Stomach (tissue), 4 donors: ENCODE data around the gene CTNNA3.

Source experiments
- CTCF ChIP-seq, 7 experiments: fragments of 450-650 bp in 4 of 7; fragments of 200-600 bp in 3 of 7; sonication (generic) in 3 of 7; IDR thresholded peaks; one replicate each; pipeline ENCODE4 v1.5.1; 2016 to 2019; ENCODE audit warnings: antibody characterized with exemption in 7 of 7, control low read depth in 2 of 7, mild to moderate bottlenecking in 1 of 7
- EP300 ChIP-seq: sonication (generic); formaldehyde crosslinking; IDR thresholded peaks from one replicate; pipeline ENCODE4 v1.6.1; 2017; ENCODE audit warnings: antibody characterized with exemption
- POLR2A ChIP-seq, 4 donors: fragments of 450-650 bp; IDR thresholded peaks; one replicate each; pipeline ENCODE4 v1.6.1; 2016; ENCODE audit warnings: antibody characterized with exemption in 4 of 4, control low read depth in 2 of 4, mild to moderate bottlenecking in 1 of 4, moderate library complexity in 1 of 4
- POLR2AphosphoS5 ChIP-seq, 3 donors: sonication (generic); formaldehyde crosslinking; IDR thresholded peaks; one replicate each; pipeline ENCODE4 v1.6.1; 2016; ENCODE audit warnings: antibody characterized with exemption in 3 of 3

GRCh38 chr10:66811211-66811610 lies 884.8 kb downstream of the CTNNA3 start:
- no peak for TF ChIP-seq POLR2AphosphoS5 (IDR thresholded peaks at IDR 0.05)
- no peak for TF ChIP-seq CTCF (IDR thresholded peaks at IDR 0.05)
- no peak for TF ChIP-seq EP300
- no peak for TF ChIP-seq POLR2A (IDR thresholded peaks at IDR 0.05)
